NCI-H187 (cell line): ENCODE measurements around the gene MNAT1.
"Not testable (repeated sequence)": the region's sequence is repeated elsewhere in the genome, so short reads cannot be mapped to it uniquely, and the experiment has no call there.

Experiments
- DNase-seq, 2 experiments: peaks; one replicate each; lab custom pipeline; 2025; lab: John Stamatoyannopoulos, UW

Gene MNAT1

DNA sequence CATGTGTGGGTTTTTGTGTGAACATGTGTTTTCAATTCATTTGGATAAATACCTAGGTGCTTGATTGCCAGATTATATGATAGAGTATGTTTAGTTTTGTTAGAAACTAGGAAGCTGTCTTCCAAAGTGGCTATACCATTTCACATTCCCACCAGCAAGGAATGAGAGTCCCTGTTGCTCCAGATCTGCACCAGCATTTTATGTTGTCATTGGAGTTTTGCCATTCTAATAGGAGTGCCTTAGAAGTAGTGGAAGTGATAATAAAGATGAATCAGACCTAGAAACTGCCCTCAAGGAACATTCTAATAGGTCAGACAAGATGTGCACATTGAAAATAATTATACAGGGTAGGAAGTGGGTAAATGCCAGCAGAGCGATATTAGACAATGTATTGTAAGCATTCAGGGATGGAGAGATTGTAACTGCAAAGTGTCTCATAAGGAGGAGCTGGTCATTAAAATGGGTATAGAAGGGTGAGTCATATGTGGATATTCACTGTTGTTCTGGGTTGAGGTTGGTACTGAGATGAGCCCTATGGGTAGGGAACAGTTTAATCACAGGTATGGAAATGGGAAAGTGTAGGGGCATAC is 71.4 kb downstream of the MNAT1 start:
- no peak for DNase-seq

DNA sequence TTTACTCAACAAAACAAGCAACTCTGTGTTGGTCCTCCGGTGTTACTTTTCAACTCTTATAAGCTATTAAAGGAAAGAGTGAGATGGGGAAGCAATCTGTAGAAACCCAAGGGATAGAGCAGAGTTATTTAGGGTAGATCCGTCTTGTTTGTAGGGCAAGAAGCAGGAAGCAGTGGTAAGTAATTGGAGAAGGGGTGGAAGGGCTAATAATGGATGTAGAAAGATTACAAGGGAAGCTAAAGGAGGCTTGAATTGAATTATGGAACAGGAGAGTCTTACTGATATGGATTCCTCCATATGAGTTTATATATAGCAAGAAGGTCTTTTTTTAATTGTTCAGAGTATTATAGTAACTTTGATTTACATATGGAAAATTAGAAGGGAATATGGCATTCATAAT is 72.7 kb downstream of the MNAT1 start:
- no peak for DNase-seq

DNA sequence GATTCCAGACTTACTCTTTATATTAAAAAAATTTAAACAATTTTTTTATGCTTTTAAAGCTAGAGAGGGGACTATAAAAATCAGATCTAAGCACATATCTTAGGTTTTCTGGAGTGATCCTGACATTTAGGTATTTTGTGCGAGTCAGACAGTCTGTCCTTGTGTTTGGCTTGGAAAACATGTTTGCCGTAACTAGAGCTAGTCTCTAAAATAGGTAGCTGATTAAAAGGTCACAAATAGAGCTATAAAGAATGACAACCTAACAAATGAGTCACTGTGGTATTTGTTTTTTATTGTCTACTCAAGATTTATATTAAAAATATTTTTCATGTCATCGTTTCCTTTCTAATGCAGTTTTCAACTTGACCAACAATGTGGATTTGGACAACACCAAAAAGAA is 73.4 kb downstream of the MNAT1 start:
- no peak for DNase-seq

DNA sequence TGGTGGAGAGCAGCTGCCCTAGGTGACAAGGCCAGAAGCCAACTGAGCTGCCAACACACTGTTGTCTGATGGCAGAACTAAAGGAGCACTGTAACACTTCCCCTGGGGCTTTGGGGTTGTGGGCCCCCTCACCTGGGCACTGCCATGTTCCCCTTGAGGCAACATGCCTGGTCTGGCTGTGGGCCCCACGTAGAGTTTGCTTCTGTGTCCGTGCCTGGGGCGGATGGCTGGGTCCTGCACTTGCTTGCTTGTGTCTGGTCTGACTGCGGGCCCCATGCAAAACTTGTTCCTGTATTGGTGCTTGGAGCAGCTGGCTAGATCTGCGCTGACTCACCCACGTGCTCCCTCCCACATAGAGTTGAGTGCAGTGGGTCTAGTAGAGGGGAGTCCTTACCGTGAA is 78.4 kb downstream of the MNAT1 start:
- no peak for DNase-seq

DNA sequence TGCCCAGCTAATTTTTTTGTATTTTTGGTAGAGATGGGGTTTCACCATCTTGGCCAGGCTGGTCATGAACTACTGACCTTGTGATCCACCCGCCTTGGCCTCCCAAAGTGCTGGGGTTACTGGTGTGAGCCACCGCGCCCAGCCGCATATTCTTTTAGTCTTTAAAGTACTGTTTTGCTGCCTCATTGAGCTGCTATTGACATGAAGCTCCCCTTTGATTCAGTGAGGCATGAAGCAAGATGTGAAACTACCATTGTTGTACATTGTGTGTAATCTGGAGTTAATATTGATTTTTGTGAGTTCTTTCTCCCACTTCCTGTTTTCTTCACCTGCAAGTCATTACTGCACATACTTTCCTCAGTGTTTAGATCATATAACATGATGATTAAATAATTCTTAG is 80.8 kb downstream of the MNAT1 start:
- DNase-seq = no peak

DNA sequence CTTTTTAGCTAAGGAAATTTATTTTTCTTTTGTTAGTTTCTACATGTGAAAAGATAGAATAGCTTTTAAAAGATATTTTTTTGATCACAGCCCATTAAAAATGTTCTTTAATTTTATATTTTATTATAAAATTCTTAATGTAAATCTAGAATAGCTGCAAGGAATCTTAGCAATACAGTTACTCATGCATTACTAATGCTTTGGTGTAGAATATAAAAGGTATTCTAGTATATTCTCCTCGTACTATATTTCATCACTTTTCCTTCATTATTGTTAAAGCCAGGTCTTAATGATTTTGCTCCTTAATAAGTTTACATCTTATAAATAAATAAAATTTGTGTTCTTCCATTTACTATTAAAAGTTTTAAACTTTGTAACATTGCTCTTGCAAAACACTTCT is 82.6 kb downstream of the MNAT1 start:
- no peak for DNase-seq

DNA sequence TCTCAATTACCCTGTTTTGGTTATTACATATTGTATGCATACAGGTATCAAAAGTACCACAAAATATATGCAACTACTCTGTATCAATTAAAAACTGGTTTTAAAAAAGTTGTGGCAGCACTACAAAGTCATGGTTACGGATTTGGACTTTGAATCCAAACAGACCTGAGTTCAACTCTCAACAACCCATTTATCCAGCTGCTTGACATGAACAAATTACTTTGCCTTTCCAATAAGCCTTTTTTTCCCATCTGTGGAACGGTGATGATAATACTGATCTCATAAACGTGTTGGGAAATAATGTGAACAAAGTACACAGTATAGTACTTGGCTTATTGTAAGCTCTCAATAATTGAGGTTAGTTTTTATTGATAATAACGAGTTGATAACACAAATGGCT is 85.0 kb downstream of the MNAT1 start:
- DNase-seq = no peak

DNA sequence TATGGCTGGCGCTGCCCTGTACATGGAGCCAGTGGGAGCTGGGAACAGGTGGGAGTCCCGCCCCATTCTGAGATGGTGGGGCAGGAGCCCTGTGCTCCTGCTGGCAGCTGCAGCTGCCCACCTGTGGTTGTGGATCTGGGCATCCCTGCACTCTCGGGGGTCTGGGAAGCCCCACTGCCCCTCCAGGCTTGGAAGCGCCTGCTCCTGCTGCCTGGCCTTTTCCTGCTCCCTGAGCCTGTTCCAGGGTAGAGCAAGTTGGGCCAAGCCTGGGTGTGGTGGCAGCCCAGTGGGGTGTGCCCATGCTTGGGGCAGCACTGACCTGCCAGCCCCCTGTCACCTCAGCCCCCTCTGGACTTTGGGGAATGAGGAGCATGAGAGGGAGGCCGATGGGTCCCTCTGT is 104.0 kb downstream of the MNAT1 start:
- DNase-seq = no peak

DNA sequence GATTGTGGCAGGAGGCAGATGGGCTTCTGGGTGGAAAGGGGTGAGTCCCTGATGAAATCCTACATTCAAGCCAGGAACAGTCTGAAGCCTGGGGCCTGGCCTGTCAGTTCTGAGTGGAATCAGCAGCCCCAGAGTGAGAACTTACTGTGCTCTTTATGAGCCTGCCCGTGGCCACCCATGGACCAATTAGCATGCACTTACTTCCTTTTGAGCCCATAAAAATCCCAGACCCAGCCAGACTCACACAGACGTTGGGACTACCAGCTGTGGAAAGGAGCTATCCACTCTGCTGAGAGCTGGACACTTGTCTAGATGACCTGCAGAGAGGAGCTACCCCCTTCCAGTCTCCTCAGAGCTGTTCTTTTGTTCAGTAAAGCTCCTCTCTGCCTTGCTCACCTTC is 104.5 kb downstream of the MNAT1 start:
- no peak for DNase-seq

DNA sequence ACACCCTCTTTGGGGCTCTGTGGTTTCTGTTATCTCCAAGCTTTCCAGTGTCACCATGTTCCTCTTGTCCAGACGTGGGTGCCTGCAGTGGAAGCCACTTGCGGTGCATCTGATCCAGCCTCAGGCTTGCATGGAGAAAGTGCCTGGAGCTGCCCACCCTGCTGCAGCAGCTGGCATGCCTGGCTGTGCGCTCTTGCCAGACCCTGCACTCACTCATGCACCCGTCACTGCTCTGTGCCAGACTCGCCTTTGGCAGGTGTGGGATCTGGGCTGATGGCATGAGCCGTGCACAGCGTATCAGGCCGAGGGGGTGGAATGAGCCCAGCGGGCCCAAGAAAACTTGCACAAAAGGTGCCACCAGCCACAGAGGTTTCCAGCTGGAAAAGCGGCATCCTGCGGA is 105.1 kb downstream of the MNAT1 start:
- no peak for DNase-seq

DNA sequence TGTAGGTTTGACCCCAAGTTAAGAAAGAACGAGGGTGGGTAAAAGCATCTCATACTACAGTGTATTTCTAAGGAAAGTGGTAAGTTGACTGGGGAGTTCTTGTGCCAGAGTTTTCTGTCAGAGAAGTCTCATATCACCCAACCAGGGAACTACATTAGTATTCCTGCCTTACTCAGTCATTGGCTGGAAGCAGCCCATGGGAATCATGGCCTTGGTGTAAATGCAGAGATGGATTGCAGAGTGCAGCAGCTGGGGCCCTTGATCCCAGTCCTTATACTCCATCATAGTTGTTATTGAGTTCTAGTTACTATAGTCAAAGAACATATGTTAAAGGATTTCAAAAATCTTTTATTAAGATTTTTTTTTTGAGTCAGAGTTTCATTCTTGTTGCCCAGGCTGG is 105.8 kb downstream of the MNAT1 start:
- no peak for DNase-seq

DNA sequence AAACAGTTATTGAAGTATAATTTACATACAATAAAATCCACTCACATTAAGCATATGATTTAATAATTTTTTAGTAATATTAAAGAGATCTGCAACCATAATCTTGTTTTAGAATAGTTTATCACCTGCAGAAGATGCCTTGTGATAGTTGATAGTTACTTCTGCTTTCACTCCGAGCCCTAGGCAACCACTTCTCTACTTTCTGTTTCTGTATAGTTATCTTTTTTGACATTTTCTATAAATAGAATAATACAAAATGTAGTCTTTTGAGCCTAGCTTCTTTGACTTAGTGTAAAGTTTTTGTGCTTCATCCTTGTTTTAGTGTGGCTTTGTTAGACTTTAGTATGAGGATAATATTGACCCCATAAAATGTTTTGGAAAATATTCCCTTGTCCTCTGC is 111.0 kb downstream of the MNAT1 start:
- DNase-seq = no peak

DNA sequence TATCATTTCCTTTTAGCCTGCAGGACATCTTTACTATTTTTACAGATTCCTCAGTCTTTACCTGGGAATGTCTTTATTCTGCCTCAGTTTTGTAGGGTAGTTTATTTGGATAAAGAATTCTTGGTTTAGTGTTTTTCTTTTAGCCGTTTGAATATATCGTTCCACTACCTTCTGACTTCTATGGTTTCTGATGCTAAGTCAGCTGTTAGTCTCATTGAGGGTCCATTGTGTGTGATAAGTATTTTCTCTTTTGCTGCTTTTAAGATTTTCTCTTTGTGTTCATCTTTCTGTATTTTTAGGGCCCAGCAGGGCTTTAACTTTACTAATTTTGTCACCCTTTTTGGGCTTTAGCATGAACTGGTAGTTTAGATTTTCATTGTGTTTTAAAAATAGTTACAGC is 113.5 kb downstream of the MNAT1 start:
- no peak for DNase-seq

DNA sequence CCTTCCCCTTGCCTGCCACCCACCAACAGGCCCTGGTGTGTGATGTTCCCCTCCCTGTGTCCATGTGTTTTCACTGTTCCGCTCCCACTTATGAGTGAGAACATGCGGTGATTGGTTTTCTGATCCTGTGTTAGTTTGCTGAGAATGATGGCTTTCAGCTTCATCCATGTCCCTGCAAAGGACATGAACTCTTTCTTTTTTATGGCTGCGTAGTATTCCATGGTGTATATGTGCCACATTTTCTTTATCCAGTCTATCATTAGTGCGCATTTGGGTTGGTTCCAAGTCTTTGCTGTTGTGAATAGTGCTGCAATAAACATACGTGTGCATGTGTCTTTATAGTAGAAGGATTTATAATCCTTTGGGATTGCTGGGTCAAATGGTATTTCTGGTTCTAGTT is 117.1 kb downstream of the MNAT1 start:
- DNase-seq = not testable (repeated sequence)

DNA sequence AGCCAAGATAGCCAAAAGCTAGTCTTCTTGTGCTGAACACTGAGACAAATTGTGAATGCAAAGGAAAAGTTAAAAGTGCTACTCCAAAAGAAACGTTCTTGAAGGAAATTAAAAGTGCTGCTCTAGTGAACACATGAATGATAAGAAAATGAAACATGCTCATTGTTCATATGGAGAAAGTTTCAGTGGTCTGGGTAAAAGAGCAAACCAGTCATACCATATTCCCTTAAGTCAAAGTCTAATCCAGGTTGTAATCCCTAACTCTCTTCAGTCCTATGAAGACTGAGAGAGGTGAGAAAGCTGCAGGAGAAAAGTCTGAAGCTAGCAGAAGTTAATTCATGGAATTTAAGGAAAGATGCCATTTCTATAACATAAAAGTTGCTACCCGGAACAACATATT is 121.5 kb downstream of the MNAT1 start:
- DNase-seq = no peak

DNA sequence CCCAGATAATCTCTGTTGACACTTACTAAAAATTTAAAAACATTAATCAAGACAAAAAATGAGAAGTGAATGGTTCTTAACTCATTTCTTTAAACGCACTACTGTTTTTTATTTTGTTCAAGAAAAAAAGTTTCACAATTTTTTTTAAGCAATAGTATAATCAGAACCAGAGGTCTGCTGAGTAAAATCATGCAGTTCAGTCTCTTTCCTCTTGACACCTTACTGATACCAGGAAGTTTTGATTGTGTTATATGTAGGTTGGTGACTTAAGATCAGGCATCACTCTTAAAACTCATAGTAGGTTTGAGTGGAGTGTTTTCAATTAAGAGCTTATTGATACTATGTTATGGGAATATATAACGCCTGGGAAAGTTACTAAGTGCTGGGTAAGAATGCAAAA is 125.0 kb downstream of the MNAT1 start:
- DNase-seq = no peak

DNA sequence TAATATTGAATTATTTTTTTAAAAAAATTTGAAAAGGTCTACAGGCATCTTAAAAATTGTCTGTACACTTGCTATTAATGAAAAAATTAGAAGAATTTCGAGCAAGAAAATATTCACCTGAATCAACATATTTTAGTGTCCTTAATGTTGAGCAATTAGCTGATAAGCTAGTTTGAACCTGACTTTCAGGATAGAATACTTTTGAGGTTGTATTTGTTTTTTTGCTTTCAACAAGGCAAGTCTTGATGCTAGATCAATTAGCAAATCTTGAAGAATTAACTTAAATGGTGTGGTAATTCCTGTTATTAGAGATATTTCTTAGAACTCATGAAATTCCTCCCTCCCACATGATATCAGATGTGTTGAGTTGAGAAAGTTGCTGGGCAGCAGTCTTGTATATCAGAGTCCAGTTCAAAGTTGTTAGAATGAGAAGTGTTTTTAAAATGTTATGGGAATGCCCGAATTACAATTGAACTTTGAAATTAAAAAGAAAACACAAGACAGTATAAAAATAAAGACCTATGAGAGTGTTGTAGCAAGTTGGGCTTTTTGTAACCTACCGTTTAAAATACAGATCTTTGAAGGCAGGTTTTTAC is 127.1 kb downstream of the MNAT1 start:
- DNase-seq = no peak

DNA sequence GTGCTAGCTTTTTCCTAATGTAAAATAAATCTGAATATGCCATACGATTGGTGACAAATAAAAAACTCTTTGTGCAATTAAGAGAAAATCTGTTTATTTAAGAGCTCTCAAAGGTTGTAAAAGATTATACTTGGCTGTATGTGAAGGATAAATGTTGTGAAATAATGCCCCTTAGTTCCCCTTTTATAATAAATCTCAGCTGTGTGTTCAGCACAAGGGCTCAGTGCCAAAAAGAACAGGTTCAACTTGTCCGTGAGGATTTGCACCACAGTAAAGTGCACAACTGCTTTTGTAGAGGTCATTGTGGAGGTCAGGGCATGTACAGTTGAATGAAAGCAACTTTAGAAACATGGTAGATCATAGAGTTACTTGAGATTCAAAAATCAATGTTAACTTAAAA is 127.7 kb downstream of the MNAT1 start:
- no peak for DNase-seq

DNA sequence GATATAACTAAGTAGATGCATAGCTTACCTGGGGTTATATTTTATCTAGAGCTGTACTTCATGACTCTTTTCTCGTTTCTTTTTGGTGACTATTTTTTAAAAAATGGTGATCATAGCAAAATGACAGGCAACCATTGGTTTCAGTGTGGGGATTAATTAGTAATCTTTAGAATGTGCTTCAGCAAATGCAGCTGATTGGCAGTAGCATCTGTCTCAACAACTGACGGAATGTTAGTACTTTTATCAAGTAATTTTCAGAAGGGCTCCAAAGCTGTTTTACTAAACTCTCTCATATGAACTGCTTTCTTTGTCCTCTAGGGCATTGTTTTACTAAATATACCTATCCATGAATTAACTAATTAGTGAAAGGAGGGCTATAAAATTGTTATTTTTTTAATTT is 128.7 kb downstream of the MNAT1 start:
- DNase-seq = no peak

DNA sequence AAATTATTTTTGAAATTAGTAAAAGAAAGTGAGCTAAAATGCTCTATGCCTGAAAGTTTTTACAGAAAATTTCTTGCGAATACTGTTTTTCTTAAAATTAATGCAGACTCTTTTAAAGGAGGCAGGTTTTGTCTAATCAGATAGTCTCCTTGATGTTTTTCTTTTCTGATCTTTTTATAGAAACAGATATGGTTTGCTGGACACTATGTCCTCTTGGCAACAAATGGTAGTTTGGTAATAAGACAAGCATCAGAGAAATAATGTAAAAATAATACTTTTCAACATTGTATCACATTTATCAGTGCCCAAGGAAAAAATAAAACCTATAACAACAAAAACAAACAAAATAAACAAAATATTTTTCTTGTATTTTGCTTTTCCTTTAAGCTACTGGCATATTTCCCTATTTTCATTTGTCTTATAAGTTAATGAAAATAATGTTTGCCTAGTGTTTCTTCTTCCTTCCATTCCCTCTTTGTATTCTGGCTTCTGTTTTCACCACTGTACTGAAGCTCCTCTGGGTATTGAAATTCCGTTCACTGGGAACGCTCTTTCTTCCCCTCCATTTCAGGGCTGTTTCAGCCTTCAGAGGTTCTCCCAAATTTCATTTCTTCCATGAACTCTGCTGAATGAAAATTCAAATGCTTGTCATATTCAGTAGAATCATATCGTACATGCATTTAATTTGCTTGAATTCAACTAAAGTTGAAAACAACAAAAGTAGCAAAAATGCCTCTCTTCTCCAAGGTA is 131.0 kb downstream of the MNAT1 start:
- no peak for DNase-seq

DNA sequence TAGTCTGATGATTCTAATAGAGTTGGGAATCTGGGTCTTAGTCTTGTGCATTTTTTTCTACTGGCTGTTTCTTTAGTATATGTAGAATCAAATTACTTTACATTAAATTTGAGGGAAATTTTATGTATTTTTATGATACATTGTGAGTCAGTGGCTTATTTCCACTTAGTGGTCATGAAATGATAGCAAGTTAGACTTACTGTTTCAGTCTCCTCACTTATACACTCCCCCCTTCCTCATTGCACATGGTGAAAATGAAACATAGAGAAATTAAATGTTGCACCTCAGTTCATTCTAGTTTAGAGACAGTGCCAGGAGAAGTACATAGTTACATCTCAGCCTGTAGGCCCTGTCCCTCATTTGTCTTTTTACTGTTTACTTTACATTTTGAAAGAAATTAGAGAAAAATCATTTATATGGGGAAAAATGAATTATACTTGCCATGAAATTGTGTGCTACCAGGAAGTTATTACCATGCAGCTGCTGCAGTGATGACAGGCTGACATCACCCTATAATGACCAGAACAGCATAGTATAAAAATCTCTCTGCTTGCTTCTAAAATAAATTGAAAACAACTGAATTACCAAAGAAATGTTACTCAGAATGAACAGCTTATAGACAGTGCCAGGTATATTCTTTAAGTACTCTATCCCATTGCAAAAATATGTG is 133.1 kb downstream of the MNAT1 start:
- no peak for DNase-seq

DNA sequence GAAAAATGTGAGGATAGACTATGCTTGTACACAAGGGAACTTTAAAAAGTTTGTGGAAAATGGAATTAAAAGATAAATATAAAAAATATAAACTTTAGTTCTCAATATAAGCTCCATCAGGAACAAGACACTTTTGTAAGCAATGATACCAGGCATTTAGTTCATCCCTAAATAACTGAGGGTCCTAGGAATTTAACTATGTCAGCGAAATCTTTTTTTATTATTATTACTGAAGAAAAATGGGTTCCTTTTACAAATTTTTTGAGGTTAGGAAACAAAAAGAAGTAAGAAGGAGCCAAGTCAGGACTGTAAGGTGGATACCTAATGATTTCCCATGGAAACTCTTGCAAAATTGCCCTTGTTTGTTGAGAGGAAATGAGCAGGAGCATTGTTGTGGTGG is 143.6 kb downstream of the MNAT1 start:
- no peak for DNase-seq

DNA sequence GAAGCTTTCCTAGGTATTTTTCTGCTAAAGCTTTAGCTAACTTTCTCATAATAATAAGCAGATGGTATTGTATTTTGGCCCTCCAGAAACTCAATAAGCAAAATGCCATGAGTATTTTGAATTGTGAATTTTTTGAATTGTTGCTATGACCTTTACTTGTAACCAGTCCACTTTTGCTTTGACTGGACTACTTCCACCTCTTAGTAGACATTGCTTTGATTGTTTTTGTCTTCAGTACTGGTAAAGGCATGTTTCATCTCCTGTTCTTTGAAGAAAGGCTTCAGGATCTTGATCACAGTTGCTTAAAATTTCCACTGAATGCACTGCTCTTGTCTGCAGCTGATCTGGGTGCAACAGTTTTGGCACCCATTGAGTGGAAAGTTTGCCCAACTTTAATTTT is 144.0 kb downstream of the MNAT1 start:
- no peak for DNase-seq
